Transverse colon (tissue), 4 donors: ENCODE results near the gene LPCAT4.

Source experiments
- EP300 ChIP-seq: sonication (generic); formaldehyde crosslinking; IDR thresholded peaks from one replicate; pipeline ENCODE4 v1.6.1; 2017; ENCODE audit warnings: antibody characterized with exemption, low read depth
- POLR2AphosphoS5 ChIP-seq, 3 donors: sonication (generic); formaldehyde crosslinking; IDR thresholded peaks; one replicate each; pipeline ENCODE4 v1.6.1; 2016; ENCODE audit warnings: antibody characterized with exemption in 3 of 3
- TF ChIP-seq, protein P1 (sequence below), 5 experiments: fragments of 200-600 bp in 3 of 5; fragments of 450-650 bp in 2 of 5; sonication (generic) in 3 of 5; IDR thresholded peaks; 1 replicate in 2 of 5; 2 replicates in 3 of 5; pipeline ENCODE4 v1.5.1; 2016 to 2017; ENCODE audit warnings: antibody characterized with exemption in 5 of 5, inconsistent platforms in 3 of 5, mild to moderate bottlenecking in 2 of 5, moderate library complexity in 1 of 5

DNA sequence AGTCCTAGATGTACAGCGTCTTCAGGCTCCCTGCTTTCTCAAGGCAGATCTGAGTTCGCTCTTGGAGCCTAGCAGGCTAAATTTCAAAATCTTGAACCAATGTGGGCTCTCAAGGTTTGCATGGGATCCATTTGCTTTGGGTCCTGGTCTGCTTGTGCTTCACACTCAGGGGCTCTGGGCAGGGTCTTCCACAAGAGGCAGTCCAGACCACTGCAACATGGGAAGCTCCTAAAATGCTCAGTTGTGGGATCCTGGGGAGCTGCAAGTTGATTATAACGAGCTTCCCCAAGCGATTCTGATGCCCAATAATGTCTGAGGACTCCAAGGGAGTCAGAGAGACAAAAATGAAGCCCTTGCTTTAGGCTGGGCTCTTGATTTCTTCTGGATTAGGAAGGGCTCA is 17.2 kb downstream of the LPCAT4 start:
- TF ChIP-seq, protein P1, sequence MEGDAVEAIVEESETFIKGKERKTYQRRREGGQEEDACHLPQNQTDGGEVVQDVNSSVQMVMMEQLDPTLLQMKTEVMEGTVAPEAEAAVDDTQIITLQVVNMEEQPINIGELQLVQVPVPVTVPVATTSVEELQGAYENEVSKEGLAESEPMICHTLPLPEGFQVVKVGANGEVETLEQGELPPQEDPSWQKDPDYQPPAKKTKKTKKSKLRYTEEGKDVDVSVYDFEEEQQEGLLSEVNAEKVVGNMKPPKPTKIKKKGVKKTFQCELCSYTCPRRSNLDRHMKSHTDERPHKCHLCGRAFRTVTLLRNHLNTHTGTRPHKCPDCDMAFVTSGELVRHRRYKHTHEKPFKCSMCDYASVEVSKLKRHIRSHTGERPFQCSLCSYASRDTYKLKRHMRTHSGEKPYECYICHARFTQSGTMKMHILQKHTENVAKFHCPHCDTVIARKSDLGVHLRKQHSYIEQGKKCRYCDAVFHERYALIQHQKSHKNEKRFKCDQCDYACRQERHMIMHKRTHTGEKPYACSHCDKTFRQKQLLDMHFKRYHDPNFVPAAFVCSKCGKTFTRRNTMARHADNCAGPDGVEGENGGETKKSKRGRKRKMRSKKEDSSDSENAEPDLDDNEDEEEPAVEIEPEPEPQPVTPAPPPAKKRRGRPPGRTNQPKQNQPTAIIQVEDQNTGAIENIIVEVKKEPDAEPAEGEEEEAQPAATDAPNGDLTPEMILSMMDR (IDR thresholded peaks at IDR 0.05): no peak
- TF ChIP-seq POLR2AphosphoS5 (IDR thresholded peaks at IDR 0.05) (no peak), EP300 (no peak)
